ENCODE data around the gene ATP10A. TPM values are rescaled to one million over a fixed set of nuclear protein-coding genes. Genes with fewer than 3 reads are reported as not detected.

Gene ATP10A
- polyA plus RNA-seq, 1 donor (not counting 4 experiments of a cell fraction or from before 2014, with no cell fraction given), result not detected

- no peaks in the 10 kb centered on the region for H3K4me1 ChIP-seq (ENCODE audit: control insufficient read depth, extremely low read depth, insufficient read depth, low read length)
- no peak for TF ChIP-seq CTCF (optimal IDR thresholded peaks at IDR 0.05 in 1 of 3, IDR thresholded peaks at IDR 0.05 in 1 of 3, conservative IDR thresholded peaks at IDR 0.05 in 1 of 3; ENCODE audit: extremely low read depth in 1 of 3, insufficient read depth in 2 of 3, low read length in 3 of 3)
- TF ChIP-seq EZH2 (IDR thresholded peaks at IDR 0.05; ENCODE audit: low read length), result no peak
These were observed 67.4 kb downstream of the ATP10A start for GRCh38 chr15:25795712-25796111.

DNA sequence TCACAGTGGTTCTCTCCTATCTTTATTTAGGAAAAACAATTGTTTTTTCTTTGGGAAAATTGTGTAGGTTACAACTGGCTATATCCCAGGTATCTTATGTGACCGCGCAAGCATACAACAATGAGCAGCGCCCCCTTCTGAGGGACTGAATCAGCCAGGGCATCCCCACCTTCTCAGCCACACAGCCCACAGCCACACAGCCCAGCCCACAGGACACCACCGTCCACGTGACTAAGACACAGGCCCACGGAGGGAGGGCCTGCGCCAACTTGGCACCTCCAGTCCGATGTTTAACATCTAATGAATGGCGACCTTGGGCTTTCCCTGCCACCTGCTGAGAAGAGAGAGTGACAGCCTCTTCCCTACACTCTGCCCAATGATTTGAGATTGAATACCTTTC, 68.1 kb downstream of the ATP10A start:
- H4K20me1 ChIP-seq (ENCODE audit: control insufficient read depth, extremely low read depth, insufficient read depth, low read length), result no peaks in the 10 kb centered on the region
- H3K4me2 ChIP-seq (ENCODE audit: control insufficient read depth, extremely low read depth, insufficient read depth, low read depth, low read length), result no peak overlapping the region
- FAIRE-seq, result no peak
- dilution Hi-C loops (cut with MboI; ENCODE audit: extremely low pct_ligation_motif_present, low sequenced_read_pairs), result no loop called here
- DNase-seq (ENCODE audit: low read depth, low spot score), result no peak
- no peaks in the 10 kb centered on the region for H3K27me3 ChIP-seq (ENCODE audit: control insufficient read depth, extremely low read depth, insufficient read depth, low read length)
- no peaks in the 10 kb centered on the region for H3K36me3 ChIP-seq (ENCODE audit: control insufficient read depth in 2 of 2, extremely low read depth in 1 of 2, insufficient read depth in 2 of 2, low read length in 2 of 2)
- no peaks in the 10 kb centered on the region for H3K79me2 ChIP-seq (ENCODE audit: control insufficient read depth, insufficient read depth, low read length)
- H3K9me1 ChIP-seq (ENCODE audit: control insufficient read depth, extremely low read depth, insufficient read depth, low read length), result no peaks in the 10 kb centered on the region
- no peaks in the 10 kb centered on the region for H3K4me1 ChIP-seq (ENCODE audit: control insufficient read depth, extremely low read depth, insufficient read depth, low read length)
- no peak overlapping the region for H3K27ac ChIP-seq (ENCODE audit: control insufficient read depth, insufficient read depth, low read length)
- no peak overlapping the region for H3K9ac ChIP-seq (ENCODE audit: control insufficient read depth, extremely low read depth, insufficient read depth, low read length)
- no peak overlapping the region for H3K4me3 ChIP-seq (ENCODE audit: control insufficient read depth in 2 of 3, extremely low read depth in 1 of 3, insufficient read depth in 2 of 3, low read depth in 1 of 3, low read length in 3 of 3)
- TF ChIP-seq EZH2 (IDR thresholded peaks at IDR 0.05; ENCODE audit: low read length) (no peak), CTCF (optimal IDR thresholded peaks at IDR 0.05 in 1 of 3, IDR thresholded peaks at IDR 0.05 in 1 of 3, conservative IDR thresholded peaks at IDR 0.05 in 1 of 3; ENCODE audit: extremely low read depth in 1 of 3, insufficient read depth in 2 of 3, low read length in 3 of 3) (no peak)
- H3K9me3 ChIP-seq (ENCODE audit: control insufficient read depth, low read depth, low read length), result peaks cover 7% of the 10 kb centered on the region
- no peak overlapping the region for H2AFZ ChIP-seq (ENCODE audit: control insufficient read depth, low read length)

More at GRCh38 chr15:25795712-25796111, 67.4 kb downstream of the ATP10A start:
- H3K9ac ChIP-seq (ENCODE audit: control insufficient read depth, extremely low read depth, insufficient read depth, low read length), result no peak overlapping the region
- H3K4me2 ChIP-seq (ENCODE audit: control insufficient read depth, extremely low read depth, insufficient read depth, low read depth, low read length), result no peak overlapping the region
- H2AFZ ChIP-seq (ENCODE audit: control insufficient read depth, low read length), result no peak overlapping the region
- H3K36me3 ChIP-seq (ENCODE audit: control insufficient read depth in 2 of 2, extremely low read depth in 1 of 2, insufficient read depth in 2 of 2, low read length in 2 of 2), result no peaks in the 10 kb centered on the region
- H3K79me2 ChIP-seq (ENCODE audit: control insufficient read depth, insufficient read depth, low read length), result no peaks in the 10 kb centered on the region
- H3K9me1 ChIP-seq (ENCODE audit: control insufficient read depth, extremely low read depth, insufficient read depth, low read length), result no peaks in the 10 kb centered on the region
- no peak for DNase-seq (ENCODE audit: low read depth, low spot score)
- dilution Hi-C loops (cut with MboI; ENCODE audit: extremely low pct_ligation_motif_present, low sequenced_read_pairs), result no loop called here
- peaks cover 7% of the 10 kb centered on the region for H3K9me3 ChIP-seq (ENCODE audit: control insufficient read depth, low read depth, low read length)
- H3K27me3 ChIP-seq (ENCODE audit: control insufficient read depth, extremely low read depth, insufficient read depth, low read length), result no peaks in the 10 kb centered on the region
- H3K27ac ChIP-seq (ENCODE audit: control insufficient read depth, insufficient read depth, low read length), result no peak overlapping the region
- FAIRE-seq, result no peak
- no peak overlapping the region for H3K4me3 ChIP-seq (ENCODE audit: control insufficient read depth in 2 of 3, extremely low read depth in 1 of 3, insufficient read depth in 2 of 3, low read depth in 1 of 3, low read length in 3 of 3)
- no peaks in the 10 kb centered on the region for H4K20me1 ChIP-seq (ENCODE audit: control insufficient read depth, extremely low read depth, insufficient read depth, low read length)
